Common myeloid progenitor, CD34-positive (primary cell): ENCODE results near the gene STPG1.

Experiments used
- CTCF ChIA-PET: fragments of 350-600 bp; sonication (Branson Sonifier 250); formaldehyde crosslinking; loops from one replicate; lab custom pipeline; 2021; ENCODE audit warnings: antibody characterized with exemption; lab: Charles Lee
- POLR2A ChIA-PET: fragments of 350-600 bp; sonication (Branson Sonifier 250); formaldehyde crosslinking; loops from one replicate; lab custom pipeline; 2021; ENCODE audit warnings: antibody characterized with exemption; lab: Charles Lee
- DNase-seq, 3 donors: peaks; one replicate each; pipeline versions ENCODE4 v3.0.0 to v3.0.0-alpha.2; 2013
- H3K27ac ChIP-seq, 2 experiments: 1 replicate in 1 of 2; 2 replicates in 1 of 2; pipeline ENCODE4 v1.7.0; 2013; ENCODE audit warnings: inconsistent platforms in 2 of 2, low read length in 2 of 2, mild to moderate bottlenecking in 2 of 2, low read depth in 1 of 2, moderate library complexity in 1 of 2; ENCODE audit not compliant: severe bottlenecking in 2 of 2, insufficient read depth in 1 of 2, poor library complexity in 1 of 2
- H3K27me3 ChIP-seq, 5 experiments: replicated peaks in 2 of 5; 1 replicate in 3 of 5; 2 replicates in 2 of 5; pipeline versions ENCODE4 v1.6.1 to v1.7.0; 2013; ENCODE audit warnings: low read length in 4 of 5, mild to moderate bottlenecking in 2 of 5, moderate library complexity in 2 of 5, inconsistent platforms in 1 of 5; ENCODE audit not compliant: insufficient read depth in 5 of 5, control insufficient read depth in 4 of 5
- H3K36me3 ChIP-seq, 4 experiments: 1 replicate in 2 of 4; 2 replicates in 2 of 4; pipeline versions ENCODE4 v1.6.1 to v1.7.0; 2013; ENCODE audit warnings: low read length in 3 of 4, control low read depth in 1 of 4, mild to moderate bottlenecking in 1 of 4; ENCODE audit not compliant: control insufficient read depth in 4 of 4, insufficient read depth in 4 of 4
- H3K4me1 ChIP-seq, 4 experiments: 1 replicate in 3 of 4; 2 replicates in 1 of 4; pipeline versions ENCODE4 v1.6.1 to v1.7.1; 2013; ENCODE audit warnings: low read length in 3 of 4, mild to moderate bottlenecking in 3 of 4, control low read depth in 1 of 4, inconsistent platforms in 1 of 4, moderate library complexity in 1 of 4; ENCODE audit not compliant: control insufficient read depth in 4 of 4, insufficient read depth in 4 of 4; ENCODE audit errors: control extremely low read depth in 1 of 4
- H3K4me3 ChIP-seq, 7 experiments: 1 replicate in 4 of 7; 2 replicates in 3 of 7; pipeline versions ENCODE4 v1.5.1 to v1.7.0; 2013; ENCODE audit warnings: mild to moderate bottlenecking in 7 of 7, low read length in 6 of 7, moderate library complexity in 6 of 7, inconsistent platforms in 2 of 7, low read depth in 2 of 7, control low read depth in 1 of 7; ENCODE audit not compliant: insufficient read depth in 4 of 7, control insufficient read depth in 1 of 7; ENCODE audit errors: extremely low read depth in 1 of 7
- H3K9me3 ChIP-seq, 5 experiments: 1 replicate in 4 of 5; 2 replicates in 1 of 5; pipeline versions ENCODE4 v1.6.1 to v1.7.1; 2013; ENCODE audit warnings: low read length in 4 of 5, mild to moderate bottlenecking in 2 of 5, inconsistent platforms in 1 of 5, low read depth in 1 of 5, moderate library complexity in 1 of 5; ENCODE audit not compliant: control insufficient read depth in 4 of 5, insufficient read depth in 2 of 5; ENCODE audit errors: control extremely low read depth in 1 of 5
- WGBS: methylation state at CpG from one replicate; pipeline ENCODE4 v1.1.5; 2013; ENCODE audit not compliant: insufficient coverage; 5-methylcytosine and 5-hydroxymethylcytosine counted together

STPG1 gene

DNA sequence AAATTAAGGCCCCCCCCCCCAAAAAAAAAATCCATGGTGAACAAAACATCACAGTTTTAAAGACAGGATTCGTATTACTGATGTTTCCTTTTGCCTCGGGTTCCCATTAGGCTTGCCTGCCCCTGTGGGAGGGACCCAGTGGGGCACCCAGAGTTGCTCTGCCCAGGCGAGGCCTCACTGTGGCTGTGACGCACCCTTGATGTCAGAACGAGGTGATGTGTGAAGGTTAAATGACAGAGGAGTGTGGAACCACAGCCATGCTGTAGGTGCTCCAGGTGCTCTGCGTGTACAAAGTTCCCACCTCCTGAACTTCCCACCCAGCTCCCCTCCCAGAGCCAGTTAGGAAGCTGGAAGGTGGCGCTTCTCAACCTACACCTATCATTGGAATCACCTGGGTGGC is 56.5 kb downstream of the STPG1 start:
- Histone ChIP-seq H3K27me3 (no peaks in the 10 kb centered on the region), H3K36me3 (peaks cover 0 to 6% (median 0%) of the 10 kb centered on the region in 4 experiments), H3K9me3 (no peaks in the 10 kb centered on the region), H3K4me1 (no peaks in the 10 kb centered on the region), H3K27ac (no peak overlapping the region), H3K4me3 (no peak overlapping the region)
- 100% methylated on average over 1 of the region's 7 CpGs for WGBS
- CTCF ChIA-PET, result interaction anchor here (1.0 kb wide), 1 partner anchor 8 kb away, joined by 3 read pairs; no protein-coding TSS in a partner anchor
- no peak for DNase-seq
- POLR2A ChIA-PET, result no interaction called here

DNA sequence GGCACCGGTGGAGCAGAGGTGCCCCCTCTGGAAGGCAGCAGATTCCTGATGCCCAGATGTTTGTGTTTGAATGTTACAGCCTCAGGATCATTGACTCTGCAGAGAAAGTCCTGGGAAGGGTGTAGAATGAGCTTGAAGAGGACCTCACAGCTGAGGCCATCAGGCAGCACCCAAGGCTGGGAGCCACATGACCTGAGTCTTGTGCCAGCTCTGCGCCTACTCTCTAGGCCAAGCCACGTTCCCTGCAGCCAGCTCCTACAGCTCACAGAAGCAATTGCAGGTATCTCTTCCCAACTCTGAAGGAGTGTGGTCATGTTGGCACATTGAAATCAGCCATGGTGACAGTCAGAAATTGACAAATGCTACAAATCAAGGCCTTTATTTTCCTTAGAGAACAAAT is 58.1 kb downstream of the STPG1 start:
- Histone ChIP-seq H3K36me3 (peaks cover 0 to 4% (median 0%) of the 10 kb centered on the region in 4 experiments), H3K27me3 (no peaks in the 10 kb centered on the region), H3K9me3 (no peaks in the 10 kb centered on the region), H3K27ac (no peak overlapping the region), H3K4me3 (no peak overlapping the region), H3K4me1 (no peaks in the 10 kb centered on the region)
- ChIA-PET CTCF (interaction anchor here (1.4 kb wide), 1 partner anchor 36 kb away, joined by 4 read pairs; no protein-coding TSS in a partner anchor), POLR2A (no interaction called here)
- WGBS, result 93% methylated on average over 3 of the region's 3 CpGs
- no peak for DNase-seq

DNA sequence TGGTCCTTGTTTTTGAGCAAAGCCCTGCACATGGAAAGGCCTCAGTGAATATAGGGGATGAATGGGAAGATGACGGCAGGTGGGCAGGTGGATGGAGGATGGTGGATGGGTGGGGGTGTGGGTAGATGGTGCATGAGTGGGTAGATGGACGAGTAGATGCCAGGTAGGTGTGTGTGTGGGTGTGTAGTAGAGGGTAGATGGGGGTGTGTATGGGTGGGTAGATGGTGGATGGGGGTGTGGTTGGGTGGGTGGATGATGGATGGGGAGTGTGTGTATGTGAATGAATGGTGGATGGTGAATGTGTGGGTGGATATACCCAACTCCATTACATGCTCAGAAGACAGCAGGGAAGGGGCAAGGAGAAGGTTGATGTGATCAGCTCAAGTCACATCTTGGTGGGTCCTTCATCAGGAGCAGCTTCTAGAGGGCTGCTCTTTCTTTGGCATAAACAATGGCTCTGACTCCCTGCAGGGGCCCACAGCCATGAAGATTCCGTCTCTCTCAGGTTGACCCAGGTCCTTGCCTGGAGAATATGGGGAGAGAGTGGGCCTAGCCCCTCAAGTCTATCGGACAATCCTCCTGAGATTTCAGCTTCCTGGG is 60.2 kb downstream of the STPG1 start:
- Histone ChIP-seq H3K36me3 (peaks cover 0 to 4% (median 0%) of the 10 kb centered on the region in 4 experiments), H3K27ac (no peak overlapping the region), H3K27me3 (peaks cover 0 to 4% (median 0%) of the 10 kb centered on the region in 5 experiments), H3K4me1 (no peaks in the 10 kb centered on the region), H3K4me3 (no peak overlapping the region), H3K9me3 (no peaks in the 10 kb centered on the region)
- DNase-seq, result no peak
- POLR2A ChIA-PET, result no interaction called here
- CTCF ChIA-PET, result interaction anchor here (1.2 to 1.4 kb wide), 2 partner anchors 20 to 154 kb away, joined by 3 to 4 read pairs; no protein-coding TSS in a partner anchor
- WGBS, result 96% methylated on average over 4 of the region's 4 CpGs

DNA sequence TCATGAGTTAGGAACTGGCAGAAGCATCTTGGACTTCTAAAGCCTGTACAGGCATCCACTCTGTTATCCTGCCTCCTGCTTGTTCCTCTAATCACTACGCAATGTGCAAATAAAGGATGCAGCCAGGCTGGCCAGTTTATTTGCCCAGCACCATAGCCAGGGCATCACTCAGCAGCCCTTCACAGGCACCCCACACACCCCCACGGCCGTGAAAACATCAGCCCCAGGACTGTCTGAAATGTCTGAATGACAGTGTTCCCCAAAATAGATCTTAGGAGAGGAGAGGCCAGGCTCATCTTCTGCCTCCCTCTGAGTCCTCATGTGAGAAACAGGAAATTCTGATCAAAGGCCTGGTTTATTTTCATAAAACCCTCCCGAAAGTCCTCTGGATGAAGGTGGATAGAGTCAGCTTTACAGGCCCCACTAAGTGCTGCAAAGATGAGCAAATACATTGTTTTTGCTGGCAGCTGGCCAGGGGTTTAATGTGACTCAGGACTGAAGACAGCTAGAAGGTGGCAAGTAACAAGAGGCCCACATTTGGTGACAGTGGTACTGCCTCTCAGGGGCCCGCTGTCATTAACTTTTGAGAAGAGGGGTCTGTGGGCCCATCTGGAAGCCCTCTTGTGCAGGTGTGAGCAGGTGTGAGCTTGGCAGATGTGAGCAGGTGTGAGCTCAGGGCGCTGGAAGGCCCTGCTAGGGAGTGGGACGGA is 61.5 kb downstream of the STPG1 start:
- POLR2A ChIA-PET, result no interaction called here
- H3K36me3 ChIP-seq, result peaks cover 0 to under 1% (median 0%) of the 10 kb centered on the region in 4 experiments
- H3K4me1 ChIP-seq, result no peaks in the 10 kb centered on the region
- WGBS, result 94% methylated on average over 7 of the region's 7 CpGs
- H3K9me3 ChIP-seq, result no peaks in the 10 kb centered on the region
- CTCF ChIA-PET, result no interaction called here
- H3K4me3 ChIP-seq, result no peak overlapping the region
- H3K27me3 ChIP-seq, result peaks cover 0 to 4% (median 0%) of the 10 kb centered on the region in 5 experiments
- DNase-seq, result no peak
- H3K27ac ChIP-seq, result no peak overlapping the region

DNA sequence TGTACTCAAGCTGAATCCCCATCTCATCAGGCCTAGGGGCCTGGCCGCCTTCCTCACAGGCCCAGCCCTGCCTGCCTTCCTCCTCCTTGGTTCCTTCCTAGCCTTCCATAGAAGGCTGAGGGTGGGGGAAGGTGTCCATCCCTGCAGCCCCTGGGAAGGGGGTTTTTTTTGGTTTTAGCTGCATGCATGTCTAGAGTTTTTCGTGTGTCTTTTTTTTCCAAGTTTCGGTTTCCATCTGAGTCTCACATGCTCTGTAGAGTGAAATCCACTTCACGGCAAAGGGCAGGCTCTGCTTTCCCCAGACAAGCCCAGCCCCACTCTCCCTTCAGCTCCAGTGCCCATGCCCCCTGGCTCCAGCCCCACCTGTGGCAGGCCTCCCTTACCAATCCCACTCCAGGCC is 62.3 kb downstream of the STPG1 start:
- WGBS, result 100% methylated on average over 4 of the region's 4 CpGs
- ChIA-PET CTCF (no interaction called here), POLR2A (no interaction called here)
- no peak overlapping the region for H3K27ac ChIP-seq
- no peaks in the 10 kb centered on the region for H3K36me3 ChIP-seq
- H3K27me3 ChIP-seq, result peaks cover 0 to 4% (median 0%) of the 10 kb centered on the region in 5 experiments
- DNase-seq, result no peak
- H3K9me3 ChIP-seq, result no peaks in the 10 kb centered on the region
- H3K4me3 ChIP-seq, result no peak overlapping the region
- no peaks in the 10 kb centered on the region for H3K4me1 ChIP-seq

DNA sequence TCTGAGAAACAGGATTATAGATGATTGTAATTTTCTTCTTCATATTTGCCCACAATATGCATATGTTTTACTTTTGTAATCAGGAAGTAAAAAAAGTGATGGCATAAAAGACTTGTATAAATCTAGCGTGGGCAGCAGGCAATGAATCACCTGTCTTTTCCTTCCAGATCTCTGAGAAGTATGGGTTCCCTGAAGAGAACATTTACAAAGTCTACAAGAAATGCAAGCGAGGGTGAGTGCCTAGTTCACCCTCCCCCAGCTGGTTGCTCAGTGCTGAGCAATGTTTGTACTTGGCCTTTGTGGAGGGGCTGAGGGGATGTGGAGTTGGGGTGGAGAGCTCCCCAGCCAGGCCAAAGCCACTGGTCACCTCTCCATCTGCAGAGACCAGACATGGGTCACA is 63.7 kb downstream of the STPG1 start:
- Histone ChIP-seq H3K27me3 (peaks cover 0 to 4% (median 0%) of the 10 kb centered on the region in 5 experiments), H3K4me1 (no peaks in the 10 kb centered on the region), H3K36me3 (no peaks in the 10 kb centered on the region), H3K9me3 (no peaks in the 10 kb centered on the region), H3K27ac (no peak overlapping the region), H3K4me3 (no peak overlapping the region)
- DNase-seq, result no peak
- ChIA-PET POLR2A (no interaction called here), CTCF (interaction anchor here (1.3 kb wide), 1 partner anchor 50 kb away, joined by 3 read pairs; no protein-coding TSS in a partner anchor)
- WGBS, result 50% methylated on average over 1 of the region's 2 CpGs

DNA sequence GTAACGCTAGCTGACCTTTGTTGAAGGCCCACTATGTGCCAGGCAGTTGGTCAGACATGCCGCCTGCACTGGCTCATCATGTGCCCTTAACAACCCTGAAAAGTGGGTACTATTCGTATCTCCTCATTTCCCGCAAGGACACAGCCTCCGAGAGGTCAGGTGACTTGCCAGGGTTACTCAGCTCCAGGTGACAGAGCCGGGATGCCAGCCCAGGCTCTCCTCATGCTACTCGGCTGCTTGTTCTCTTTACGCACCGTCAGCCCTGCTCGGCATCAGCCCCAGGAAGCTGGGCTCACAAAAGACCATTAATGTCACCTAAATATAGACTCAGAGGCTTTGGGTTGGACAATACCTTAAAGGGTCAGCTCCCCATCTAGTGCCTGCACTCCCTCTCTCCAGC is 65.4 kb downstream of the STPG1 start:
- 92% methylated on average over 10 of the region's 10 CpGs for WGBS
- POLR2A ChIA-PET, result no interaction called here
- CTCF ChIA-PET, result interaction anchor here (1.1 kb wide), 1 partner anchor 9 kb away, joined by 3 read pairs; no protein-coding TSS in a partner anchor

More for the DNA sequence above, 65.4 kb downstream of the STPG1 start:
- no peak for DNase-seq
- peaks cover 0 to 4% (median 0%) of the 10 kb centered on the region in 5 experiments for H3K27me3 ChIP-seq
- H3K4me3 ChIP-seq, result no peak overlapping the region
- no peaks in the 10 kb centered on the region for H3K36me3 ChIP-seq
- H3K4me1 ChIP-seq, result no peaks in the 10 kb centered on the region
- no peak overlapping the region for H3K27ac ChIP-seq
- H3K9me3 ChIP-seq, result no peaks in the 10 kb centered on the region
